ACHN (cell line): ENCODE results near the gene OPN4.

Experiments
- DNase-seq: peaks from one replicate; pipeline ENCODE4 v3.0.0-alpha.2; 2015
- in situ Hi-C: cut with HindIII; loops from 2 replicates; pipeline ENCODE4 v1.10.0; 2017; ENCODE audit warnings: low sequenced_read_pairs, low pct_ligation_motif_present, low pct_unique_long_range_greater_than_20kb

Gene OPN4

DNA sequence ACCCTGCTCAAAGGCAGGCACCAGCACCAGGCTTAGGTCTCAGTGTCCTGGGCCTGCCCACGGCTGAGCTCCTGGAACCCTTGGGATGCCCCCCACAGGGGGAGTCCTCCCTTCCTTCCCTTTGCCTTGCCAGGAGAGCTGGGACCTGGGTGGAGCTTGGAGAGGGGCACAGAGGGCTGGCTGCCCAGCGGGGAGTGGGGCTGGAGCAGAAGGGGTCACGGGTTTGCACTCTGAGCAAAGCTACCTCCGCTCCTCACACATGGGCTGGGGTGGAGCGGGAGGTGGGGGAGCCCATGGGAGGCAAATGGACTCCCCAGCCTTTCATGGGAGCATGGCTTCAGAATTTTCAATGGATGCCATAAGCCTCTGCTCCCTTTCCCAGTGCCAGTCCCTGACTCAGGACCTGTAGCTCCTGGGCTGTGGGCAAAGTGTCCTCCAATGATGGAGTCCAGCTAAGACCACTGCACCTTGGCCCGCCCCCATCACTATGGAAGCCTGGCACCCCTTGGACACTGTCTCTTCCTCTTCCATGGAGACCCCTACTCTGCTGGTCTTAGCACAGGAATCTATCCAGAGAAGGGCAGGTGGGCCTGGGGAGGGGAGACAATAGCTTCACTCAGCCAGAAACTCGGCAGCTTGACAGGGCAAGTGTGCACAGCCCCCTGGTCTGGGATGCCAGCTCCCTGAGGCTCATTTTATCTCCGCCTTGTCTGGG, 53.9 kb downstream of the OPN4 start:
- DNase-seq = no peak
- in situ Hi-C loops = no loop called here

DNA sequence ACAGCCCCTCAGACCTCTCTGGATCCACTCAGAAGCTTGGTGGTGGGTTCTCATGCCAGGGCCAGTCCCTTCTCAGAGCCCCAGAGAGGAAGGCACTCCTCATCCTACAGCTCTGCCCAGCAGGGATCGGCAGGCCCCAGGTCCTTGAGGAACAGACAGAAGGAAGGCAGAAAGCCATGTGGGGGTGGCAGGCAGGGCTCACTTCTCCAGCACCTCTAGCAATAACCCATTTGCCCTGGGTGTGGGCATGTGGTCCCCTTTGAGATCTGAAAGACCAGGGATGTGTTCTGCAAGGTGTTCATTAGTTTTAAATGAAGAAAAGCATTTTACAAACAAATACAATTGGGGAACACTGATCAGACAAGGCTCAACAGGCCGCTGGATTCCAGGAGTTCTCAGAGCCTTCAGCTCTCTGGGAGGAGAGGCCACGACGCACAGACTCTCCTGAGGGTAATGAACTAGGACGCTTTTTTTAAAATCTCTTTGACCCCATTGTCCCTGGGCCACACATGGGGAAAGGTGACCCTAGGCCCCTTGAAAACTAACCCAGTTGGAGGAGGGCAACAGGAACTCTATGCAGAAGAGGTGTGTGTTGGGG, 54.5 kb downstream of the OPN4 start:
- in situ Hi-C loops = no loop called here

DNA sequence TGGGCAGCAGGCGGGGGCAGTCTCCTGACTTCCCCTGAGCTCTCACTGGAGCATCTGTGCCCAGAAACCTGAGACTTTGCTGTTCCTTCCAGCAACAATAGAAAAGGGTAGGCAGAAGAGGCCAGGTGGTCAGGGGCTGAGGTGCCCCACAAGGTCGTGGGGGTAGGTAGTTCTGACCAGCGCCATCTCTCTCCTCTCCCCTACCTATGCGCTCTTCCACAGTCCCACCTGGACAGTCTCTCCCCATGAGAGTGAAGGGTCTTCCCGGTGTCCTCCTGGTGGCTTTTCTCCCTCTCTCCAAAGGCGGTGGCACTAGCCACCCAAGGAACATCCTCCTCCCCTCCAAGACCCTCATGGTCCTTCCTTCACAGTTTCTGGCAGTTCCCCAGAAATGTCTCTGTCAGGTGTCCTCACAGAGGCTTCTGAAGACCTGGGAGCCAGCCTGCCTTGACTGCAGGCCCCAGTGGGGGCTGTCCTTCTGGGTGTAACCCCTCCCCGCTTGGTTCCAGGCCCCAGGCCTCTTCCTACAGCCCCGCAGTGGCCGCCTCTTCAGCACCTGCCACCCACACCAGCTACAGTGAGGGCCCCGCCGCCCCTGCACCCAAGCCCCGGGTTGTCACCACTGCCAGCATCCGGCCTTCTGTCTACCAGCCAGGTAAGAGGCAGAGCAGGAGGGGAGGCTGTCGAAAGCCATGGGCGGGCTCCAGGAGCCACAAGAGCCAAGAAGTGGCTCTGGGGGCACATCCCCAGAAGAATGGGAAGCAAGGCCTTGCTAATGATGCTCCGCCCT, 55.2 kb downstream of the OPN4 start:
- no peak for DNase-seq
- in situ Hi-C loops = no loop called here

More for the DNA sequence above, 54.5 kb downstream of the OPN4 start:
- DNase-seq = no peak

DNA sequence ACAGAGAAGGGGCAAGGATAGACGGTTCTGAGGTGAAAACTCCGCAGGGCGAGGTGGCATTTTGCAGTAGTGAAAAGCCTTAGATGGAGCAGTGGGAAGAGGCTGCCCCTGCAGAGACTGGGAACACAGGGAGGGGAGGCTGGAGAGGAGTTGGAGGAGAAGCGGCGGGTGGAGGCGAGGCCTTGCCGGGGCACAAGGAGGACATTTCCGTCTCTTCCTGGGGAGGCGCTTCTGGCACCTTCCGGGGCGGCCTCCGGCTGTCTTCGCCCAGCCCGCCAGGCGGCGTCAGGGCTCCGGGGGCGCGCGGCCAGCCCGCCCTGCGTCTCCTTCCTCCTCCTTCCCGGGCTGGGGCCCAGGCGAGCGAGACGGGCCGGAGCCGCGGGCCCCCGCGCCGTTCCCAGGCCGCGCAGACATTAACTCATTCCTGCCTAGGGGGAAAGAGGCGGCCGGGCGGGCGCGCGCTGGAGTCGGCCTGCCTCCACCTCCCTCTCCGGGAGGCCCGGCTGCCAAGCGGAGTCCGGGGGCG, 56.7 kb downstream of the OPN4 start:
- in situ Hi-C loops = no loop called here
- DNase-seq = peak; percentile 94

DNA sequence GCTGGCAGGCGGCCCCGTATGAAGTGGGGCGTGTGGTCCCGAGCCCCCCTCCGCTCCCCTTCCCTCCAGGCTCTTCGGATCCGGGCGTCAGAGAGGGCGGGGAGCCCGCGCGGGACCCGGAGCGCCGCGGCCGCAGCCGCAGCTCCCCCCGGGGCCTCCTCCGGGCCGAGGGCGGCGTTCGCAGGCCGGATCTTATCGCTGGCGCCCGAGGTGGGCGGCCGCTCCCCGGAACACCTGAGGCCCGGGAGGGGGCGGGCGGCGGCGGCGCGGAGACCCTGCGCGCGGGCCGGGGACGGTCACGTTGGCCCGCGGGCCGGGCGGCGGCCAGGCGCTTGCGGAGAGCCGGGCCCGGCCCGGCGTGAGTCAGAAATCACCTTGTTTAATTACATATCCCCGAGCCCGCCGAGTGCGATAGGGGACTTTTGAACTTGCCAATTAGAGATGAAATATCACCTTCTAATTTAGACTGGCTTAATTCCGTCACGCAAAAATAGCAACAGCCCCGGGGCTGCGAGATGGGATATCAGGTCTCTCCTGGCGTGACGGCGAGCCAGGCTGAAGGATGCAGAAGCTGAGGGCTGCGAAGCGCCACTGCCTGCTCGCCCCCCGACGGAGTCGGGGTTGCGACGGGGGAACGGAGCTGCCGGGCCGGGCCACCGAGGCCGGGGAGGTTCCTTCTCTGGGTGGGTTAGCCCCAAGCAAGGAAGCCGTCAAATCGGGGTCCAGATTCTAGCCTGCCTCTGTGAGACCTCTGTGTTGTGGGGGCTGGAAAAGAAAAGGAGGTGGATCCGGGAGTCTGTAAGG, 57.4 kb downstream of the OPN4 start:
- DNase-seq = peak; percentile 49
- in situ Hi-C loops = no loop called here

DNA sequence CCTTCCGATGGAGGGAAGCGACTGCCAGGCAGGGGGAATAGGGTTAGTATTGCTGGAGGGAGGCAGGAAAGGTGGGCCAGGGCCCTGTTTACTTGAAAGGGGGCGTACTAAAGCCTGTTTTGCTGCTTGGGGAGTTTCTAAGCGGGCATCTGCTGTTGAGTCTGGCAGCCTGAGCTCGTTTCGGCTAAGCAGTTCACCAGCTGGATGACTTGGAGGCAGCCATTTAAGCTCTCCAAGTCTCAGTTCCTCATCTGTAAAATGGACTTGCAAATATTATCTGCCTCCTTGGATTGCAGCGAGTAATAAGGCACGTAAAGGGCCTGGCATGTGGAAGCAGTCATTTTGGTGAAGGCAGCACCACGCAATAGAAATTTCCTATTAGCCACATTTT, 58.0 kb downstream of the OPN4 start:
- DNase-seq = peak; percentile 16
- in situ Hi-C loops = no loop called here

DNA sequence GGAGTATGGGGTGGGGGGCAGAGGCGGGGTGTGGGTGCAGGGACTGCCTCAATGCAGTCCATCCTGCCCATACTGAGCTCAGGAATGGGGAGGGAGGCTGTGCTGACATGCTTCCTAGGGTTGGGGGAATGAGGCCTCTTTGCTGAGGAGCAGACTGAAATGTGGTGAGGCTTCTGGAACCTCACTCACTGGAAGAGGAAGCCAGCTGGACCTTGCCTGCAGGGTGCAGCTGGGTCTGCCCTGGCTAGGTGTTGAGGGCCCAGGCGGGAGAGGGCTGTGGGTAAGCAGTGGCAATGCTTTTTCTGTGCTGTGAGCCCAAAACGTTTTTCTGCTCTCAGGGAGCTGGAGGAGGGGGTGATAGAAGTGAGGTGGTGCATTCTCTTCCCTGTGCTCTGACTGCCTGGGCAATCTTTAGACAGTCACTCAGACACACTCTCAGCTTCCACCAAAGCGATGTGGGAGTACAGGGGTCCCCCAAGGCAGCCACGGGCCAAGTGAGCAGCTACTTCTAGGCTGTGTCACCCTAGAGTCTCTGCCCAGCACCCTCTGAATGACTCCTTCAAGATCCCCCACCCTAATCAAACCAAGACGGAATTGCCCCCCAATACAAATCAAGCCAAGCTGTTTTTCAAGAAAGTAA, 60.9 kb downstream of the OPN4 start:
- DNase-seq = no peak
- in situ Hi-C loops = no loop called here

DNA sequence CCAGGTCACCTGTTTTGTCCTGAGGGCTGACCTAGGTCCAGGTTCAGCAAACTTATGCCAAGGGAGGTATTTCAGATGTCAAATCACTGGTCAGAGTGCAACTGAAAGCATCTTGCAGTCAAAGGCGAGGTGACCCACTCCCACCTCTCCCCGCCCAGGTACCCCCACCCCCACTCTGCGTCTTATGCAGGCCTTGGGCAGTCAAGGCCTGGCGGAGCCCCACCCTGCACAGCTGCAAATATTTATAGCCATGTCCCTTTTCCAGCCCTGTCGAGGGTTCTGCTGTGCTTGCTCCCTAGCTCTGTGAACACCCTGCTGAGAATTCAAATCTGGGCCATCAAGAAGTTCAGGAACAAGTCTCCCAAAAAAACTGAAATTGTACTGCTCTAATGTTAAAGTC, 61.5 kb downstream of the OPN4 start:
- no peak for DNase-seq
- in situ Hi-C loops = no loop called here
